ENCODE measurements around the gene BIK.

The BIK gene

GRCh38 chr22:43159484-43160178, 49.1 kb downstream of the BIK start:
- H3K4me3 ChIP-seq (ENCODE audit: low read depth, low read length): no peak overlapping the region
- DNase-seq (ENCODE audit: low read depth): peak; percentile 25
- peak; percentile 33 for TF ChIP-seq CTCF (IDR thresholded peaks at IDR 0.05; ENCODE audit: insufficient read depth, low read depth, low read length, missing control alignments)

DNA sequence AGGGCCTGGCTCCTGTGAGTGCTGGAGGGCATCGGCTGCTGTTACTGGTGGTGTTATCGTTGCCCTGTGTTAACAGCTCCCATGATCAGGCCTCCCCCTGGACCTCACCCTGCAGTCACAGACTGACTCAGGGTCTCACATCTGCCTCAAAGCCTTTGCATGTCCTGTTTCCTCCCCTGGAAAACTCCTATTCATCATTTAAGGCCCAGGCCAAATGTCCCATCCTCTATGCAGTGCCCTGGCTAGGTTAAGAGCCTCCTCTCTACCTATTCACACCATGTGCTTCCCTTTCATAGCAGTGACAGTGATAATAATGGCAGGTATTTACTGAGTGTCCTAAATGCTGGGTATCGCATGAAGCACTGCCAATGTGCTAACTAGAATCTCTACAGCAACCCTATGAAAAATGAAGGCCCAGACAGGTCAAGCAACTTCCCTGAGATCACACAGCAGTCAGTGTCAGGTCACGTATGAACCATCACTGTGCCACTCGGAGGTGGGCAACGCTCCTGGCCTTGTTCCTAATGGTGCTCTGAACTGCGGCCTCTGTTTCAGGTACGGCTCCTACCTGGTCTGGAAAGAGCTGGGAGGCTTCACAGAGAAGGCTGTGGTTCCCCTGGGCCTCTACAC, 50.1 kb downstream of the BIK start:
- no peak for DNase-seq (ENCODE audit: low read depth)
- H3K4me3 ChIP-seq (ENCODE audit: low read depth, low read length): no peak overlapping the region
- TF ChIP-seq CTCF (IDR thresholded peaks at IDR 0.05; ENCODE audit: insufficient read depth, low read depth, low read length, missing control alignments): no peak

- H3K4me3 ChIP-seq (ENCODE audit: low read depth, low read length): no peak overlapping the region
- DNase-seq (ENCODE audit: low read depth): no peak
- no peak for TF ChIP-seq CTCF (IDR thresholded peaks at IDR 0.05; ENCODE audit: insufficient read depth, low read depth, low read length, missing control alignments)
Measured at GRCh38 chr22:43162412-43163150, 52.0 kb downstream of the BIK start.

DNA sequence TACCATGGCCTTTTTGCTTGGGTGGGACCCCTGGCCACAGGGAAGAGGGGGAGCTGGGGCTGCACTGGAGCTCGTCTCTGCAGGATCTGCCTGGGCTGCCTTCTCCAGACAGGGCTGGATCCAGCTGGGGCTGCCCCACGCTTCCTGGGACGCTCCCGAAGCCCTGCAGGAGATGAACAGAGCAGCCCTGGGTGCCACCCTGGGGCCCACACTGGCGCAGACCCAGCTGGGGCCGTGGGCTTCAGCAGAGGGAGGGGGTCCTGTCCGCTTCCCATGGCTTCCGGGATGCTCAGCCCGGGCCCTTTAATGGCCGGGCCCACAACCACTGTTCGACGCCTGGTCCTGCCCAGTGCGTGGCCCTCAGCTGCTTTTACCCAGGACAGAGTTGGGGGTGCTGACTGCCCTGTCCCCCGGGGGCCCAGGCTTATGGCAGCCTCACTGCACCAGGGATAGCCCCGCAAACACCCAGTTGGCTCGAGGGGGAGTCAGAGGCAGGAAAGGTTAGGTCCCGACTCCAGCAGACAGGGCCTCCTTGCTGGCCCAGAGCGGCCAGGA, 52.8 kb downstream of the BIK start:
- DNase-seq (ENCODE audit: low read depth): no peak
- no peak for TF ChIP-seq CTCF (IDR thresholded peaks at IDR 0.05; ENCODE audit: insufficient read depth, low read depth, low read length, missing control alignments)
- H3K4me3 ChIP-seq (ENCODE audit: low read depth, low read length): no peak overlapping the region

DNA sequence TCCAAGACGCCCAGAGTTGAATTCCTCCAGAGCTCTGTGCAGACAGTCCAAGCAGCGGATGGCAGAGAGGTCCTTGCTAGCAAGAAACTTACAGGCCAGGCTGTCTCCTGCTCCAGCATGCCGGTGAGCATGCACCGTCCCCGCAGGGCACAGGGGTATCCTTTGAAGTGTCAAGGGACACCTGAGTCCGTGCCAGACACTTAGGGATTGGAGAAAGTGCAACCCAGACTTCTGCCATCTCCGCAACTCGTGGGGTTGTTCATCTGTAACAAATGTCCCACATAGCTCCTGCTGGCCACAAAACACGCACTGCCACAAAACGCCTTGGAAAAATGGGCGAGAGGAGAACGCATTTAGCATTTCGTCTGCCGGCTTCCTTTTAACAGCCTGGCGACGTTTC, 54.1 kb downstream of the BIK start:
- no peak for TF ChIP-seq CTCF (IDR thresholded peaks at IDR 0.05; ENCODE audit: insufficient read depth, low read depth, low read length, missing control alignments)
- DNase-seq (ENCODE audit: low read depth): no peak
- H3K4me3 ChIP-seq (ENCODE audit: low read depth, low read length): no peak overlapping the region

DNA sequence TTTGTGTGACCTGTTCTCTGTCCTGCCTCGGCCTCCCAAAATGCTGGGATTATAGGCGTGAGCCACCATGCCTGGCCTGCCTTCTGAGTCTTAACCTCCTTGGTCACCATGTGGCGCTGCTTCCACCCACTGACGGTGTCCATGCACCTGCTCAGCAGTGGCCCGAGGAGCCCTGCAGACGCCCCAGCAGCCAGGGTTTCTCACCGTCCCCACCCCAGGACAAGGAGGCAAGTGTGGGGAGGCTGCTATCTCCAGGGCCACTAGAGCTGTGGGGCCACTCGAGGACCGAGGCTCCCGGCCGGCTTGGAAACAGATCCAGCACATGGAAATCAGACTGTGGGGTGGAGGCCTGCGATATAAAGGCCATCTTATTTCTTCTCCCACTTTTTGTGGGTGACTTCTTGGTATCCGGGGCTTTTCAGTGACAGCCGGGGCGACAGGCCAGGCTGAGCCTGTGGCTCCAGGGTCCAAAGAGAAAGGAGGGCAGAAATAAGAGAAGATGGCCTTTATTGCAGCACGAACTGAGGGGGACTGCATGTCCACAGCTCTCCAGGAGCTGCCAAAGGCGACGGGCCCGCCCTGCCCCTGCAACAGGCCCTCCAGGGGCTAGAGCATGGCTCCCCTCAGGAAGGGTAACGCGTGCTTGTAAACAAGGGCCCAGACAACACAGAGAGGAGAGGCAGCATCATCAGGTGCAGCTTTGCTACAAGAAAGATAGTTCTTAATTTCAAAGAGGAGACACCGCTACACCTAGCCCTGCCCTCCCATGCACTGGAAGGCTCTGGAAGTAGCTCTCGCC, 55.8 kb downstream of the BIK start:
- no peak for DNase-seq (ENCODE audit: low read depth)
- no peak overlapping the region for H3K4me3 ChIP-seq (ENCODE audit: low read depth, low read length)
- no peak for TF ChIP-seq CTCF (IDR thresholded peaks at IDR 0.05; ENCODE audit: insufficient read depth, low read depth, low read length, missing control alignments)
